GM23338 (cell line): ENCODE data around the gene TMEM44. TPM values are rescaled to one million over a fixed set of nuclear protein-coding genes. Genes with fewer than 3 reads are reported as not detected.

ENCODE experiments used
- ATAC-seq: fragments of 200-7000 bp; cut with Tn5 transposase; 3 replicates; pipeline ENCODE4 v1.9.1; 2020
- DNase-seq: peaks from one replicate; pipeline ENCODE4 v3.0.0-alpha.2; 2015; ENCODE audit warnings: low spot score
- H2AFZ ChIP-seq: fragments of 200-600 bp; sonication (generic); 2 replicates; pipeline ENCODE4 v1.8.0; 2016; ENCODE audit warnings: antibody characterized with exemption, mild to moderate bottlenecking, moderate library complexity
- H3F3A ChIP-seq: fragments of 200-600 bp; sonication (generic); replicated peaks from 2 replicates; pipeline ENCODE4 v1.8.0; 2017; ENCODE audit warnings: antibody characterized with exemption, mixed run types, low read depth
- H3K27ac ChIP-seq: fragments of 200-600 bp; sonication (generic); 2 replicates; pipeline ENCODE4 v1.6.1; 2016; ENCODE audit warnings: low read depth
- H3K27me3 ChIP-seq: fragments of 200-600 bp; sonication (generic); 2 replicates; pipeline ENCODE4 v1.8.0; 2016; ENCODE audit warnings: mild to moderate bottlenecking, mixed run types, moderate library complexity; ENCODE audit not compliant: insufficient read depth
- H3K36me3 ChIP-seq: fragments of 200-600 bp; sonication (generic); 2 replicates; pipeline ENCODE4 v1.8.0; 2016; ENCODE audit warnings: mild to moderate bottlenecking; ENCODE audit not compliant: insufficient read depth
- H3K4me1 ChIP-seq: fragments of 200-600 bp; sonication (generic); 2 replicates; pipeline ENCODE4 v1.8.0; 2016; ENCODE audit warnings: mild to moderate bottlenecking, moderate library complexity; ENCODE audit not compliant: insufficient read depth
- H3K4me2 ChIP-seq: fragments of 200-600 bp; sonication (generic); 2 replicates; pipeline ENCODE4 v1.7.1; 2017; ENCODE audit warnings: mixed run types
- H3K4me3 ChIP-seq: fragments of 200-600 bp; sonication (generic); 2 replicates; pipeline ENCODE4 v1.6.1; 2016; ENCODE audit warnings: mixed run types
- H3K79me2 ChIP-seq: fragments of 200-600 bp; sonication (generic); replicated peaks from 2 replicates; pipeline ENCODE4 v1.8.0; 2017; ENCODE audit warnings: mild to moderate bottlenecking; ENCODE audit not compliant: insufficient read depth
- H3K9me2 ChIP-seq: fragments of 200-600 bp; sonication (generic); 2 replicates; pipeline ENCODE4 v1.8.0; 2017; ENCODE audit not compliant: insufficient read depth
- H4K20me1 ChIP-seq: fragments of 200-600 bp; sonication (generic); replicated peaks from 2 replicates; pipeline ENCODE4 v1.8.0; 2017; ENCODE audit warnings: mild to moderate bottlenecking; ENCODE audit not compliant: insufficient read depth
- H3K27ac Mint-ChIP-seq: 2 replicates; pipeline ENCODE4 v1.8.0; 2020; ENCODE audit warnings: inconsistent platforms, mild to moderate bottlenecking, moderate library complexity, mixed read lengths
- H3K27me3 Mint-ChIP-seq: 3 replicates; pipeline ENCODE4 v1.8.0; 2022; ENCODE audit warnings: low read depth, mild to moderate bottlenecking, moderate library complexity, mixed read lengths, inconsistent platforms; ENCODE audit not compliant: insufficient read depth, poor library complexity
- H3K36me3 Mint-ChIP-seq: 3 replicates; pipeline ENCODE4 v1.8.0; 2021; ENCODE audit warnings: low read depth, mild to moderate bottlenecking, inconsistent platforms, moderate library complexity, mixed read lengths
- H3K4me1 Mint-ChIP-seq: 3 replicates; pipeline ENCODE4 v1.8.0; 2020; ENCODE audit warnings: mild to moderate bottlenecking, inconsistent platforms, mixed read lengths
- H3K4me3 Mint-ChIP-seq: 3 replicates; pipeline ENCODE4 v1.8.0; 2021; ENCODE audit warnings: moderate library complexity, mild to moderate bottlenecking, inconsistent platforms, mixed read lengths
- H3K9me3 Mint-ChIP-seq: 3 replicates; pipeline ENCODE4 v1.8.0; 2020; ENCODE audit warnings: moderate library complexity, mild to moderate bottlenecking, inconsistent platforms, mixed read lengths
- CREB1 ChIP-seq: fragments of 250-450 bp; sonication (Bioruptor Pico); IDR thresholded peaks from 2 replicates; pipeline ENCODE4 v1.5.0; 2020; ENCODE audit warnings: low read depth, mild to moderate bottlenecking, moderate library complexity
- EZH2phosphoT487 ChIP-seq: fragments of 200-600 bp; sonication (generic); IDR thresholded peaks from one replicate; pipeline ENCODE4 v1.8.1; 2018; ENCODE audit warnings: antibody characterized with exemption; ENCODE audit not compliant: unreplicated experiment
- NANOG ChIP-seq: IDR thresholded peaks from 2 replicates; pipeline ENCODE4 v1.6.1; 2016; ENCODE audit warnings: antibody characterized with exemption, borderline replicate concordance
- POLR2AphosphoS5 ChIP-seq: IDR thresholded peaks from 2 replicates; pipeline ENCODE4 v1.6.1; 2016; ENCODE audit warnings: antibody characterized with exemption, low read depth
- REST ChIP-seq: IDR thresholded peaks from one replicate; pipeline ENCODE4 v1.6.1; 2018; ENCODE audit warnings: antibody characterized with exemption; ENCODE audit not compliant: unreplicated experiment
- ZNF331 ChIP-seq: fragments of 250-450 bp; sonication (Bioruptor Pico); IDR thresholded peaks from 2 replicates; pipeline ENCODE4 v1.5.0; 2020; ENCODE audit warnings: low read depth, mild to moderate bottlenecking, moderate library complexity
- polyA plus RNA-seq: library from polyadenylated mRNA; unstranded; fragments of >200 nt; fragmentation: Nextera tagmentation; extraction: Ambion mirVana; gene quantifications from 2 replicates; pipeline ENCODE4 v1.2.1, GENCODE V29; 2016
- total RNA-seq: library from RNA; depleted of rRNA; stranded (reverse); fragments of >200 nt; shearing (Covaris generic); gene quantifications from 2 replicates; pipeline ENCODE4 v1.2.3, GENCODE V29; 2014
- TF ChIP-seq, protein P1 (sequence below): IDR thresholded peaks from 2 replicates; pipeline ENCODE4 v1.6.1; 2016; ENCODE audit warnings: antibody characterized with exemption
- TF ChIP-seq, protein P2 (sequence below), 2 experiments: fragments of 200-600 bp in 1 of 2; sonication (generic) in 1 of 2; conservative IDR thresholded peaks; 2 replicates each; pipeline versions ENCODE4 v1.5.1 to v1.6.1; 2016 to 2017; ENCODE audit warnings: antibody characterized with exemption in 2 of 2, low read depth in 2 of 2, mild to moderate bottlenecking in 2 of 2, moderate library complexity in 1 of 2

The TMEM44 gene
- total and polyA plus RNA-seq, 2 experiments from 2014 or later = 10.0 to 10.5 TPM

- Histone ChIP-seq H3K4me3 (no peak overlapping the region), H3K4me1 (peaks cover 11% of the 10 kb centered on the region; the same call in 1 of the 2 replicates), H3K9me2 (no peaks in the 10 kb centered on the region), H3K27me3 (no peaks in the 10 kb centered on the region), H3K36me3 (peaks cover 32% of the 10 kb centered on the region), H3F3A (no peaks in the 10 kb centered on the region), H3K27ac (no peak overlapping the region), H3K79me2 (peaks cover 36% of the 10 kb centered on the region), H3K4me2 (no peak overlapping the region), H4K20me1 (peaks cover 12% of the 10 kb centered on the region), H2AFZ (no peak overlapping the region)
- no peaks in the 10 kb centered on the region; the same call in 2 of the 3 replicates for H3K9me3 Mint-ChIP-seq
- ATAC-seq (no peak), DNase-seq (no peak)
- H3K27me3 Mint-ChIP-seq = no peaks in the 10 kb centered on the region
- H3K27ac Mint-ChIP-seq = no peak overlapping the region
- TF ChIP-seq NANOG (no peak), EZH2phosphoT487 (no peak), CREB1 (no peak), ZNF331 (CRISPR knock-in tag) (no peak), REST (no peak), POLR2AphosphoS5 (no peak)
- TF ChIP-seq, protein P1, sequence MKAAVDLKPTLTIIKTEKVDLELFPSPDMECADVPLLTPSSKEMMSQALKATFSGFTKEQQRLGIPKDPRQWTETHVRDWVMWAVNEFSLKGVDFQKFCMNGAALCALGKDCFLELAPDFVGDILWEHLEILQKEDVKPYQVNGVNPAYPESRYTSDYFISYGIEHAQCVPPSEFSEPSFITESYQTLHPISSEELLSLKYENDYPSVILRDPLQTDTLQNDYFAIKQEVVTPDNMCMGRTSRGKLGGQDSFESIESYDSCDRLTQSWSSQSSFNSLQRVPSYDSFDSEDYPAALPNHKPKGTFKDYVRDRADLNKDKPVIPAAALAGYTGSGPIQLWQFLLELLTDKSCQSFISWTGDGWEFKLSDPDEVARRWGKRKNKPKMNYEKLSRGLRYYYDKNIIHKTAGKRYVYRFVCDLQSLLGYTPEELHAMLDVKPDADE = no peak
- TF ChIP-seq, protein P2, sequence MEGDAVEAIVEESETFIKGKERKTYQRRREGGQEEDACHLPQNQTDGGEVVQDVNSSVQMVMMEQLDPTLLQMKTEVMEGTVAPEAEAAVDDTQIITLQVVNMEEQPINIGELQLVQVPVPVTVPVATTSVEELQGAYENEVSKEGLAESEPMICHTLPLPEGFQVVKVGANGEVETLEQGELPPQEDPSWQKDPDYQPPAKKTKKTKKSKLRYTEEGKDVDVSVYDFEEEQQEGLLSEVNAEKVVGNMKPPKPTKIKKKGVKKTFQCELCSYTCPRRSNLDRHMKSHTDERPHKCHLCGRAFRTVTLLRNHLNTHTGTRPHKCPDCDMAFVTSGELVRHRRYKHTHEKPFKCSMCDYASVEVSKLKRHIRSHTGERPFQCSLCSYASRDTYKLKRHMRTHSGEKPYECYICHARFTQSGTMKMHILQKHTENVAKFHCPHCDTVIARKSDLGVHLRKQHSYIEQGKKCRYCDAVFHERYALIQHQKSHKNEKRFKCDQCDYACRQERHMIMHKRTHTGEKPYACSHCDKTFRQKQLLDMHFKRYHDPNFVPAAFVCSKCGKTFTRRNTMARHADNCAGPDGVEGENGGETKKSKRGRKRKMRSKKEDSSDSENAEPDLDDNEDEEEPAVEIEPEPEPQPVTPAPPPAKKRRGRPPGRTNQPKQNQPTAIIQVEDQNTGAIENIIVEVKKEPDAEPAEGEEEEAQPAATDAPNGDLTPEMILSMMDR (conservative IDR thresholded peaks at IDR 0.05; ENCODE audit: low read depth in 2 of 2) = no peak
- no peak overlapping the region for H3K4me3 Mint-ChIP-seq
- peaks cover 10% of the 10 kb centered on the region for H3K4me1 Mint-ChIP-seq
- H3K36me3 Mint-ChIP-seq = peaks cover 59% of the 10 kb centered on the region
Observed at GRCh38 chr3:194658477-194659242, 25.4 kb upstream of the TMEM44 start.
